HG03342 (cell line): ENCODE measurements around the gene C12orf43.

Experiments
- ATAC-seq: cut with Tn5 transposase; IDR thresholded peaks from one replicate; pipeline ENCODE4 v1.9.1; 2021; ENCODE audit warnings: mild to moderate bottlenecking, moderate library complexity; ENCODE audit not compliant: unreplicated experiment

C12orf43 gene

DNA sequence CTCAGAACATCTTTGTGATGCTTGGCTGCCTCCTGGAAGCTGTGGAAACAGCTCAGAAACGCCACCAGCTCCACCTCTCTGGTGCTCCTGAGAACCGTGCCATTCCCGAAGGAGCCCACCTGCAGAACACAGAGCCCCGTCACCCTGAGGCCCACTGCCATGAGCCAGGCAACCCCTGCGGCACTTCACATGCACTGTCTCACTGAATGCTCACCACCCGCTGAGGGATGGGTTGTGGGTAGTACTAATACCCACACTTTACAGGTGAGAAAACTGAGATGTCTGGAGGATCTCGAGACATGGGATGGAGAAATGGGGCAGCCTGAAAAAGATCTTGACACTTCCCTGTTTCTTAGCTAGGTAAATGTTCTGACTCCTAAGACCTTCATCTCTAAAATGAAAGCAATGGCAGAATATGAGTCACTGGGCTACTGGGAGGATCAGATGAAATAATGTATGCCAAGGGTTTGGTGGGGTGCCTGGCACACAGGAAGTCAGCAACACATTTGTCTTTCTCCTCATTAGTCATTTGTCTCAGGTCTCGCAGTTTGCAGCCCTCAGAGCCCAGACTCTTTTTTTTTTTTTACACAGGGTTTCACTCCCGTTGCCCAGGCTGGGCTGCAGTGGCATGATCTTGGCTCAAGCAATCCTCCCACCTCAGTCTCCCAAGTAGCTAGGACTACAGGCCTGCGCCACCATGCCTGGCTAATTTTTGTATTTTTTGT is 17.5 kb upstream of the C12orf43 start:
- ATAC-seq: no peak

DNA sequence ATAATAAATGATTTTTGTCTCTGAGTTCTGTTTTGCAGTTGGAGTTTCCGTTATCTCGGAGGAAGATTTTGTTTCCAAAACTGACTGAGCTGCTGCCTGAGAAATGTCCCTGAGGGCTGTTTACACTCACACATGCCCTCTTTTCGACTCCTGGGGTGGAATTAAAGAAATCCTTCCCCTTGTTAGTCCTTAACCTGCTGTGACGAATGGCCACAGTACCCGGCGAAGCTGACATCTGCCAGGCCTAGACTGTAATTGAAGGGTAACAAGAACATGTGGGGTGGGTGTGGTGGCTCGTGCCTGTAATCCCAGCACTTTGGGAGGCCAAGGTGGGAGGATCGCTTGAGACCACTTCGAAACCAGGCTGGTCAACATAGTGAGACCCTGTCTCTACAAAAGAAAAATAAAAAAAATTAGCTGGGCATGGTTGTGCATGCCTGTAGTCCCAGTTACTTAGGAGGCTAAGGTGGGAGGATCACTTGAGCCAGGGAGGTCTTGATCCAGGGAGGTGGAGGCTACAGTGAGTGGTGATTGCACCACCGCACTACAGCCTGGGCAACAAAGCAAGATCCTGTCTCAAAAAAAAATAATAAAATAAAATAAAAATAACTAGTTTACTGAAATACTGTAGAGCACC is 14.4 kb upstream of the C12orf43 start:
- ATAC-seq: no peak

DNA sequence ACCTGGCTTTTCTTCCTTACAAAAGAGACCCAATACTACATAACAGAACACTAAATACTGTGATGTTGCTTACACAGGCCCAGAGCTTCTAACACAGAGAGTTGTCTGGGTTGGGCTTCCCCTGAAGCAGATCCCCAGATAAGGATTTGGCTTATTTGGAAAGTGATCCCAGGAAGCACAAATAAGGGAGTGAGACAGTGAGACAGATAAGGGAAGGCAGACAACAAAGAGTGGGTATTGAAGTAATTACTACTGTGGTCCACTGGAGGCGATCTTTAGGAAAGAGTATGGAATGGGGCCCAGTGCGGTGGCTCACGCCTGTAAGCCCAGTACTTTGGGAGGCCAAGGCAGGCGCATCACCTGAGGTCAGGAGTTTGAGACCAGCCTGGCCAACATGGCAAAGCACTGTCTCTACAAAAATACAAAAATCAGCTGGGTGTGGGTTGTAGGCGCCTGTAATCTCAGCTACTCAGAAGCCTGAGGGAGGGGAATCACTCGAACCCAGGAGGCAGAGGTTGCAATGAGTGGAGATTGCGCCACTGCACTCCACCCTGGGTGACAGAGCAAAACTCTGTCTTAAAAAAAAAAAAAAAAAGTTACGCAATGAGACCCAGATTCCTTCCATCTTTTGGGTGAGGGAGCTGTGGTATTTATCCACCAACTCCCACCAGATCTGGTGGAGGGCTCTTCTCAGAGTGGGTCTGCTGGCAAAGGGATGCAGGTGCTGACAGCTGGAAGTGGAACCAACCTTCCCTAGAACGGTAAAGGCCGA is 10.2 kb upstream of the C12orf43 start:
- ATAC-seq: no peak

DNA sequence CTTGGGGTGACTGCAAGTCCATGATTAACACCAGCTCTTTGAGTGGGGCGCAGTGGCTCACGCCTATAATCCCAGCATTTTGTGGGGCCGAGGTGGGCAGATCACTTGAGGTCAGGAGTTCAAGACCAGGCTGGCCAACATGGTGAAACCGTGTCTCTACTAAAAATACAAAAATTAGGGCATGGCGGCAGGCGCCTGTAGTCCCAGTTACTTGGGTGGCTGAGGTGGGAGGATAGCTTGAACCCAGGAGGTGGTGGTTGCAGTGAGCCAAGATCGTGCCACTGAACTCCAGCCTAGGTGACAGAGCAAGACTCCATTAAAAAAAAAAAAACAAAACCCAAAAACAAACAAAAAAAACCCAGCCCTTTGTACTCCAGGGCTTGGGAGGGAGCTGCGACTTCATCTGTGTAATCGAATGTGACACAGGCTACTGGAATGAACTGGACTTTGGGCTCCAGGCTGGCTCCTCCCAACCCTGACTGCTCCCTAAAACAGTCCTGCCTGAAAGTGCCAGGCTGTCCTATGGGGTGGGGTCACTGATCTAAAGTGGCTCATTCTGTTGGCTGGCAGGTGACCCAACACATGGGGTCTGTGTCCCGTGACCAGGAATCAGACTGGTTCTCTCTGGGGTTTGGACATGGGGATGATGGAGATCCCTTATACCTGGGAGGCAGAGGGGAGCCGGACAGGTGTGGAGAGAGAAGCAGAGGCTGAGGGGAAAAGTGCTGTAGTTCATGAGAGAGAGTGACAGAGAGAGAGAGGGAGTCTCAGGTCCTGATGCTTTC is 9.3 kb upstream of the C12orf43 start:
- ATAC-seq: no peak

DNA sequence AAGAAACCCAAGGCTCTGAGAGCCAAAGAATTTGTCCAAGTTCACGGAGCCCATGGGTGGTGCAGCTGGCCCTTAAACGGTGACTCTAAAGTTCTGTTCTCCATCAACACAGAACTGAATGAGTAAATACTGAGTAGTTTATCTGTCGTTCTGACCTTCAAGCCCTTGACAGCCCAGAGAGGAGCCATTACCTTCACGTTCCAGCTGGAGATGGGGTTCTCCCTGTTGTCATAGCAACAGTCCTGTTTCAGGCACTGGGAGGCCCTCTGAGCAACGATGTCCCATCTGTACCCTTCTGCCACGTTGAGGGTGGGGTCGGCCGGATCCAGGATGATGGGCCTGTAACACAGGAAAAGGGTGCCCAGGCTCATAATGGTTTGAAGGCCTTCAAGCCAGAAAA is 7.5 kb upstream of the C12orf43 start:
- no peak for ATAC-seq

DNA sequence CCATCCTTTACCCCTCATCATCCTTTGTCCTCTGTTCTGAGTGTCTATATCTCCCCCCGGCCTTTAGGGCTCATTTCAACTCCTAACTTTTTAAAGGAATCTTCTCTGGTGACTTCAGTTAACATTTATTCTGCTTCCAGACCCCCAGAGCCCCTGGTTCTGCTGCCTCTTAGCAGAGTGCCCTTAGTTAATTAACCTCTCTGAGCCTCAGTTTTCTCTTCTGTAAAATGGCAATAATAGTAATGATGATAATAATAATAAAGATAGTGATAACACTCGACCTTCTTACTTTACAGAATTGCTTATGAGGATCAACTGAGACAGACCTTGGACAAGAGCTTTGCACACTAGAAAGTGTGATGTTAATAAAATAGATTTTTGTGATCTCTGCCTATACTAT is 6.4 kb upstream of the C12orf43 start:
- ATAC-seq: no peak

DNA sequence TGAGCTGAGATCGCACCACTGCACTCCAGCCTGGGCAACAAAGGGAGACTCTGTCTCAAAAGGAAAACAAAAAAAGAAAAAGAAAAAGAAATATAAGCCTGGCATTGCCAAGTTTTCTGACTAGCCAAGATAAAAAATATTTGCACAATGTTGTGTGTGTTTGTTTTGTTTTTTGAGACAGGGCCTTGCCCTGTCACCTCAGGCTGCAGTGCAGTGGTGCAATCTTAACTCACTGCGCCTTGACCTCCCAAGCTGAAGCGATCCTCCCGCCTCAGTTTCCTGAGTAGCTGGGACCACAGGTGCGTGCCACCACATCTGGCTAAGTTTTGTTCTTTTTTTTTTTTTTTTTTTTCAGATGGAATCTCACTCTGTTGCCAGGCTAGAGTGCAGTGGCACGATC is 5.5 kb upstream of the C12orf43 start:
- ATAC-seq: no peak

DNA sequence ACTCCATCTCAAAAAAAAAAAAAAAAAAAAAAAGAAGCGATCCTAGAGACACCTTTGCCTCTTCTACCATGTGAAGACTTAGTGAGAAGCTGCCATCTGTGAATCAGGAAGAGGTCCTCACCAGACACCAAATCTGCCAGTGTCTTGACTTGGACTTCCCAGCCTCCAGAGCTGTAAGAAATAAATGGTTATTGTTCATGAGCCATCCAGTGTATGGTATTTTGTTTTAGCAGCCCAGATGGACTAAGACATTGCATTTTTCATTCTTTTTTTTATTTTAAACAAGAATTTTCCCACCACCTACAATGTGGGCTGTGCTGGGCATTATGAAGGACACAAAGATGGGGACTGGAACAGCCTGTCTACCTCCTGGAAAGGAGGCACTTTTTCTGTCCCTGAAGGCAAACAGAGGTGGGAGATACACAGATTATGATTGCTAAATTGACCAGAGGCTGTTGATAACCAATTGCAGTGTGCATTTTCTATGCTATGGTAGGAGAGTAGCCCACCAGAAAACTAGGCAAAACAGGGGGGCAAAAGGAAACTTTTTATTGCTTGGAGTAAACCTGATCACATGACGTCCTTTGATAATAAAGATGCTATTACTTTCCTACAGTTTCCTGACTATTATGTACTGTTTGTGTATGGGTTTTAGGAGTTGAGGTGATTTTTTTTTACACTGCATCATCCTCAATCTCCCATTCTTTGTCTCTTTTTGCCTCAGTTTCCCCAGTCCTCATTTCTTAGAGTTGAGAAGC is 2.8 kb upstream of the C12orf43 start:
- ATAC-seq: no peak

DNA sequence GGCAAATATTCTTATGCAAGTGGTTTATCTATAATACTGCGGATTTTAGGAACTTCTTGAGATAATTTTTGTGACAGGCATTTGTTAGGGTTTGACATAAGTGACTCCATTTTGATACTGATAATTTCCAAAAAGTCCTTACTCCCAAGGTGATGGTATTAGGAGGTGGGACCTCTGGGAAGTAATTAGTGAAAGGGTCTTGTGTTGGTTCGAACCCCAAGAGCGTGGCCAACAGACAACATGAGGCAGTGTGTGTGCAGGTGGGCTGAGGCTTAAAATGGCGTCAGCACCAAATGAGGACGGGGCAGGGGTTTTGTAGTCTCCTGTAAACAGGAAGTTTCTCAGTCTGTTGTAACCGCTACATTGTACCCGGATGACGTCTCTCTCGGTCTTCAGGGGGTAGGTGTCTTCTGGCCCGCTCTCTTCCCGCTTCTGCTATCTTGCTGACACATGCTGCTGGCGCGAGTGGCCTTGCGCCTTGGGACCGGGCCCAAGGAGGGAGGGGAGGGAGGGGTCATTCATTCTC is 1.7 kb upstream of the C12orf43 start:
- no peak for ATAC-seq

DNA sequence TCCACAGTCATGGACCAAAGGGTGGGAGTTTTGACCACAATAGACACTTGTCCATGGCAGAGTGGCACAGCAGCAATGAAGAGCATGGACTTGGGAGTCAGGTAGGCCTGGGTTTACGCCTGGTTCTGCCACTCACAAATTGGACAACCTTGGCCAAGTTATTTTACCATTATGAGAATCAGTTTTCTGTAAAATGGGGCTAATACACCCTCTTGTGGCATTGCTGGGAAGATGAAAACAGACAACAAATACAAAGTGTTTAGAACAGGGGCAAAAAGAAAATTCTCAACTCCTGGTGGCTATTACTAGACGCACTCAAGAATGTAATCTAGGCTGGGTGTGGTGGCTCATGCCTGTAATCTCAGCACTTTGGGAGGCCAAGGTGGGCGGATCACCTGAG is 2.6 kb downstream of the C12orf43 start:
- no peak for ATAC-seq

DNA sequence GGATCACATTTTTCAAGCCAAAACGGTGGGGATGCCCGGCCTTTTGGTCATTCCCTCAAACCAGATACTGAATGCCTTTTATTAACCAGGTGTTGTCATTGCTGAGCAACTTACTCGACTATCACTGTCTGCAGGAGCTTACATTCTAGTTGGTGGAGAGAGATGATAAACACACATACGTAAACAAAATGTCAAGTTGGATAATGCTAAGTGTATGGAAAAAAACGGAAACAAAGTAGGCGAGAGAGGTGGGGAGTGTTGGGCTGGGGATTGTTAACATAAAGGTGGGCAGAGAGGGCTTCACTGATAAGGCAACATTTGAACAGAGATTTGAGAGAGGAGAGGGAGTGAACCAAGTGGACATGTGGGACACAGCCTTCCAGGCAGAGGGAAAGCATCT is 4.5 kb downstream of the C12orf43 start:
- ATAC-seq: no peak

DNA sequence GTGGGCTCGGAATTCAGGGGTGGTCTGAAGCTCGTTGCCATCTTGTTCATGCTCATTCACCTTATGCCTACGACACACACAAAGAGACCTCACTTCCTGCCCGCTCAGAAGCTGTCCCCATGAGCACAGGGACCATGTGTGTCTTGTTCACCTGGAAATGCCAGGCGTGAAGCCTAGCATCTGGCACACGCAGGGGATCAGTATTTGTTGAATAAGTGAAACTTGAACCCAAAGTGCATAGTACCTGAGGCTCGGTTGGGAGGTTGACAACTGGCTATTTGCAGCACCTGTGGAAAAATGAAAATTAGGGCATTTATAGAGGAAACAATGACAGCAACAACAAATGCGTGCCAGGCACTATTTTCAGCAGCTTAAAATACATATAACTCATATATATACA is 5.4 kb downstream of the C12orf43 start:
- no peak for ATAC-seq

DNA sequence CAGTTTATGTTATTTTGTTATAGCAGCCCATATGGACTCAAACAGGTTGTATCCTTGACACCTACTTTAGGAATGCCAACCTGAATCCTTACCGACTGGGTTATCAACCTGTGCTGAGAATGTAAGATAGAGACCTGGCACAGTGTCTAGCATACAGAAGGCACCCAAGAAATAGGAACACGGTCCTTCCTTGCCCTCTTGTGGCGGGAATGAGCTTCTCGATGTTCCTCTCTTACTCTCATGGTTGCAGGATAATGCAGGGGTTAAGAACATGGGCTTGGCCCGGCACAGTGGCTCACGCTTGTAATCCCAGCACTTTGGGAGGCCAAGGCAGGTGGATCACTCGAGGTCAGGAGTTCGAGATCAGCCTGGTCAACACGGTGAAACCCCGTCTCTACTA is 6.5 kb downstream of the C12orf43 start:
- ATAC-seq: no peak

DNA sequence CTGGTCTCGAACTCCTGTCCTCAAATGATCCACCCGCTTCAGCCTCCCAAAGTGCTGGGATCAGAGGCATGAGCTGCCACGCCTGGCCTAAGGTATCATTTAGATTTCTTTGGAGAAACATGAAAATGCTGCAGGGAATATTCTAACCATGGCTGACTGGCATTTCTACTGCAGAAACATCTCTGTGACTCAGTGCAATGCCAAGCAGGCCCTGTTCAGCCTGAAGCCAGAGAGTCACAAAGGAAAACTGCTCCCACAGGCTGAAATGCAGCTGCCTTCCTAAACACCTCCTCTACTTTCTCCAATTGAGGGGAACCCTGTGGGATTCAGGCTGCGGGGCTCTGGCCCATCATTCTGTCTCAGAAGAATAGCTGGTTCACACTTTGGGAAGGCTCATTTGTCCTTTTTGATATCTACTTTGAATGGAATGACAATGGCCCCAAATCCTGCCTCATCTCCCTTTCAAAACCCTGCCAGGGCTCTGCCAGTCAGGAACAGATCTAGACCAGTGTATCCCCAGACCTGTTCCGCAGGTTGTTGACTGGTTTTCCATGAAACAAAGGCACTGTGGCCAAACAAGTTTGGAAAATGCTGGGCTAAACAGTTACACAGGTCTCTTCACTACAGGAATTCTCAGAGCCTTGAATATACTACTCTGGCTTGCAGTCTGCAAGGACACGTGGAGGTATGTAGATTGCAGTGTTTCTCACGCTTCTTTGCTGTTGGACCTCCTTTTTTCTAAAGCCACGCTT is 7.8 kb downstream of the C12orf43 start:
- ATAC-seq: no peak

DNA sequence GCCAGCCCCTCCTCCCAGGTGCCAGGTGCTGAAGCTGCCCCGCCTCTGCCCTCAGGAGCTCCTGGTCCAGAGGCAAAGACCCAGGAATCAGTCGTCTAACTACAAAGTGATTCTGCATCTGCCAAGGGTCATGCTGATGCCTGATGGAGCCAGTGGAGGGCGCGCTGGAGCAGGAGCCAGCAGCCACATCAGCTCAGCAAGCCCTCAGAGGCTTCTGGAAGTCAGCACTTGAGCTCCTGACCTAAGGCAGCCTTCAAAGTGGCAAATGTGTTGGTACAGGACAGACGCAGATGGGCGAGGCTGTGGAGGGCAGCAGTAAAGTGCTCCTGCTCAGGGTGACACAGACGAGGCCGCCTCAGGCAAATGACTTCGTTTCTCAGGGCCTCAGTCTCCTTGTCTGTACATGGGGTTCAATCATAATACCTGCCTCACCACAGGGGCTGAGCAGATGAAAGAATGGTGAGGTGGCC is 10.9 kb downstream of the C12orf43 start:
- ATAC-seq: no peak

DNA sequence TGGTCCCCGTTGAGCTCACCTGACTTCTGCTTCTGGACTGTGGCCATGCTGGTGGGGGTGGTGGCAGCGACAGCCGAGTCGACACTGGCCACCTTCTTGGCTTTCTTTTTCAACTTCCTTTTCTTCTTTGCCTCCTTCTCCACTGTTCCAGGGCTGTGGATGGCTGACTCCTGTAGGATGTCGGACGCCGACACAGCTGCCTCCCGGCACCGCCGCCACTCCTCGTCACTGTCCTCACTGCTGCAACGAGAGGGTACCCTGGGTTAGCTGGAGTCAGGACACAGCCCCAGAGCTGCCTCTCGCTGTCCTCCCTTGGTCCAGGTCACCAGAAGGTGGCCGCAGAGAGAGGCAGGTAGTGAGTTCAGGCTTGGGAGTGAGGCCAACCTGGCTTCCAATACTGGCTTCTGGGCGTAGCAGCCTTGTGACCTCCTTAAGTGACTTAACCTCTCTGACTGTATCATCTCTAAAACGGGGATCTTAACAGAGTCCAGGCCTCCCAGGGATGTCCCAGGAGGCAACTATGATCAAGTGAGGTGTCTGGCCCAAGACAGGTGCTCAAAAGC is 12.0 kb downstream of the C12orf43 start:
- no peak for ATAC-seq

DNA sequence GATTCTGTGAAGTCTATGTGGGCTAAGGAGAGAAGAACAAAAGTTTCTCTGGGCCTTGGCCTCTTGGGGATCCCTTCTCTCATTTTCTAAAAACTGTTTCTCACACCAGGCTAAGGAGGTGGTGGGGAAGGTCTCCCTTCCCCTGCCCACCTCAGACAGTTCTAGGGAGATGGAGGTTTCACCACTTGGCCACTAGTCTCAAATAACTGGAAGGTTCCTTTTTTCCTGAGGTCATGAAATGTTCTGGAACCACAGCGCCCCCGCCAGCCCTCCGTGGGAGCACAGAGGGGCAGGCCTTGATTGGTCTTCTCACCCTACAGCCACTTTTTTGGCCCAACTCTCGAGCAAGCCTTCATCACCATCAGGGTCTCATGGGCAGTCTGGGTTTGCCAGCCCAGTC is 12.6 kb downstream of the C12orf43 start:
- no peak for ATAC-seq

DNA sequence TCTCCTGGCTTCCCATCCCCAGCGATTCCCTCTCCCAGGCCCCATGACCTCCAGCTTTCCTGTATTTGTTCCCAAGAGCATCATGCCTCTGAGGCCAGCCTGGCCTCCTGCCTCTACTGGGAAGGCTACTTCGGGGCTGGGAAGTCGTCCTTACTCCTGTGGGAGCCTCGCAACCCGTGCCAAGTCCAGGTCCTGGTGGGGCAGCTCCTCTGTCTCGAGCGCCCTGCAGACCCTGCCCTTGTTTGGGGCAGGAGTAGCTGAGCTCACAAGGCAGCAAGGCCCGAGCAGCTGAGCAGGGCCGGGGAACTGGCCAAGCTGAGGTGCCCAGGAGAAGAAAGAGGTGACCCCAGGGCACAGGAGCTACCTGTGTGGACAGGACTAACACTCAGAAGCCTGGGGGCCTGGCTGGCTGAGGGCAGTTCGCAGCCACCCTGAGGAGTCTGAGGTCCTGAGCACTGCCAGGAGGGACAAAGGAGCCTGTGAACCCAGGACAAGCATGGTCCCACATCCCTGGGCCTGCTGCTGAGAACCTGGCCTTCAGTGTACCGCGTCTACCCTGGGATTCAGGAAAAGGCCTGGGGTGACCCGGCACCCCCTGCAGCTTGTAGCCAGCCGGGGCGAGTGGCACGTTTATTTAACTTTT is 14.3 kb downstream of the C12orf43 start:
- ATAC-seq: no peak

DNA sequence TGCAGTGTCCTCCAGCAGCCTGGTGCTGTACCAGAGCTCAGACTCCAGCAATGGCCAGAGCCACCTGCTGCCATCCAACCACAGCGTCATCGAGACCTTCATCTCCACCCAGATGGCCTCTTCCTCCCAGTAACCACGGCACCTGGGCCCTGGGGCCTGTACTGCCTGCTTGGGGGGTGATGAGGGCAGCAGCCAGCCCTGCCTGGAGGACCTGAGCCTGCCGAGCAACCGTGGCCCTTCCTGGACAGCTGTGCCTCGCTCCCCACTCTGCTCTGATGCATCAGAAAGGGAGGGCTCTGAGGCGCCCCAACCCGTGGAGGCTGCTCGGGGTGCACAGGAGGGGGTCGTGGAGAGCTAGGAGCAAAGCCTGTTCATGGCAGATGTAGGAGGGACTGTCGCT is 15.2 kb downstream of the C12orf43 start:
- no peak for ATAC-seq
